NAMALWA (cell line): Measurements from ENCODE around the gene SDK2.
"Not testable (repeated sequence)": the region's sequence is repeated elsewhere in the genome, so short reads cannot be mapped to it uniquely, and the experiment has no call there.

Source experiments
- DNase-seq: peaks from one replicate; pipeline ENCODE4 v3.0.0-alpha.2; 2015; ENCODE audit warnings: low spot score

SDK2 gene

GRCh38 chr17:73480740-73481139 is 163.5 kb downstream of the SDK2 start:
- DNase-seq, result no peak

GRCh38 chr17:73478768-73479424 is 165.3 kb downstream of the SDK2 start:
- DNase-seq, result no peak

- DNase-seq, result no peak
Observed at GRCh38 chr17:73478334-73478733, 165.9 kb downstream of the SDK2 start.

- DNase-seq, result no peak
Observed at GRCh38 chr17:73476890-73477350, 167.3 kb downstream of the SDK2 start.

GRCh38 chr17:73474370-73474988 is 169.8 kb downstream of the SDK2 start:
- DNase-seq, result no peak

GRCh38 chr17:73472715-73473114 is 171.5 kb downstream of the SDK2 start:
- not testable (repeated sequence) for DNase-seq

- DNase-seq, result no peak
Observed at GRCh38 chr17:73471924-73472323, 172.3 kb downstream of the SDK2 start.

- DNase-seq, result no peak
Observed at GRCh38 chr17:73470316-73470826, 173.9 kb downstream of the SDK2 start.

GRCh38 chr17:73469311-73469710 is 174.9 kb downstream of the SDK2 start:
- DNase-seq, result no peak

- no peak for DNase-seq
Observed at GRCh38 chr17:73468221-73468620, 176.0 kb downstream of the SDK2 start.

GRCh38 chr17:73467651-73468050 is 176.6 kb downstream of the SDK2 start:
- no peak for DNase-seq

- no peak for DNase-seq
Observed at GRCh38 chr17:73466704-73467433, 177.4 kb downstream of the SDK2 start.

- DNase-seq, result no peak
Observed at GRCh38 chr17:73465953-73466230, 178.4 kb downstream of the SDK2 start.

- DNase-seq, result no peak
Observed at GRCh38 chr17:73465130-73465952, 178.9 kb downstream of the SDK2 start.

- no peak for DNase-seq
Observed at GRCh38 chr17:73464447-73464846, 179.8 kb downstream of the SDK2 start.

GRCh38 chr17:73463821-73464220 is 180.4 kb downstream of the SDK2 start:
- DNase-seq, result no peak

- DNase-seq, result no peak
Observed at GRCh38 chr17:73462823-73463222, 181.4 kb downstream of the SDK2 start.

GRCh38 chr17:73459980-73460379 is 184.3 kb downstream of the SDK2 start:
- DNase-seq, result no peak

GRCh38 chr17:73455767-73456166 is 188.5 kb downstream of the SDK2 start:
- no peak for DNase-seq

- DNase-seq, result no peak
Observed at GRCh38 chr17:73455050-73455687, 189.1 kb downstream of the SDK2 start.

- not testable (repeated sequence) for DNase-seq
Observed at GRCh38 chr17:73453494-73453893, 190.8 kb downstream of the SDK2 start.

- no peak for DNase-seq
Observed at GRCh38 chr17:73453090-73453489, 191.2 kb downstream of the SDK2 start.
